Small intestine (tissue), 7 donors: ENCODE measurements around the gene TMEM156. TPM values are rescaled to one million over a fixed set of nuclear protein-coding genes. Genes with fewer than 3 reads are reported as not detected.
"Not testable (repeated sequence)": the region's sequence is repeated elsewhere in the genome, so short reads cannot be mapped to it uniquely, and the experiment has no call there.

Source experiments
- DNase-seq, 2 donors: peaks; one replicate each; pipeline versions ENCODE4 v3.0.0 to v3.0.0-alpha.2; 2013
- FAIRE-seq: peaks from 2 replicates; lab custom pipeline; 2012; peaks lifted over from hg19 to GRCh38; lab: Jason Lieb, UNC
- H3K27ac ChIP-seq, 3 donors: one replicate each; pipeline ENCODE4 v1.5.1; 2013; ENCODE audit warnings: low read length in 2 of 3, mild to moderate bottlenecking in 2 of 3, control low read depth in 1 of 3, inconsistent platforms in 1 of 3, low read depth in 1 of 3, moderate library complexity in 1 of 3
- H3K27me3 ChIP-seq, 3 donors: one replicate each; pipeline ENCODE4 v1.6.1; 2013; ENCODE audit warnings: low read length in 3 of 3, inconsistent platforms in 1 of 3; ENCODE audit not compliant: control insufficient read depth in 3 of 3, insufficient read depth in 3 of 3
- H3K36me3 ChIP-seq, 3 donors: one replicate each; pipeline ENCODE4 v1.6.1; 2013; ENCODE audit warnings: low read length in 3 of 3, inconsistent platforms in 1 of 3, low read depth in 1 of 3, mild to moderate bottlenecking in 1 of 3, moderate library complexity in 1 of 3; ENCODE audit not compliant: control insufficient read depth in 3 of 3, insufficient read depth in 2 of 3
- H3K4me1 ChIP-seq, 3 donors: one replicate each; pipeline ENCODE4 v1.6.1; 2013; ENCODE audit warnings: low read length in 2 of 3, inconsistent platforms in 1 of 3, low read depth in 1 of 3, mild to moderate bottlenecking in 1 of 3, moderate library complexity in 1 of 3; ENCODE audit not compliant: control insufficient read depth in 3 of 3, insufficient read depth in 2 of 3
- H3K4me3 ChIP-seq, 3 donors: one replicate each; pipeline ENCODE4 v1.5.1; 2013; ENCODE audit warnings: low read length in 3 of 3, control low read depth in 1 of 3, inconsistent platforms in 1 of 3, low read depth in 1 of 3, mild to moderate bottlenecking in 1 of 3, moderate library complexity in 1 of 3
- H3K9me3 ChIP-seq, 2 donors: one replicate each; pipeline ENCODE4 v1.6.1; 2013; ENCODE audit warnings: low read depth in 1 of 2, low read length in 1 of 2; ENCODE audit not compliant: control insufficient read depth in 2 of 2, insufficient read depth in 1 of 2
- WGBS, 3 donors: extraction: QIAGEN DNeasy Blood & Tissue Kit; methylation state at CpG; one replicate each; pipeline ENCODE4 v1.1.7; 2013; 5-methylcytosine and 5-hydroxymethylcytosine counted together
- polyA plus RNA-seq, 4 donors: library from polyadenylated mRNA; stranded (reverse) in 3 of 4; unstranded in 1 of 4; fragments of 200-250 nt in 3 of 4; fragments of 120-200 nt in 1 of 4; gene quantifications; one replicate each; pipeline versions ENCODE4 v1.2.1 to v1.2.3, GENCODE V29; 2013
- donor health status: healthy with polysubstance abuse.
- donor health status: control.
- donor health status: control.
- donor health status: Bipolar disorder and iron deficiency.
- donor health status: healthy.

TMEM156 gene
- polyA plus RNA-seq, 4 donors, result 1.2 to 2.2 (median 1.4) TPM; not detected in 1

DNA sequence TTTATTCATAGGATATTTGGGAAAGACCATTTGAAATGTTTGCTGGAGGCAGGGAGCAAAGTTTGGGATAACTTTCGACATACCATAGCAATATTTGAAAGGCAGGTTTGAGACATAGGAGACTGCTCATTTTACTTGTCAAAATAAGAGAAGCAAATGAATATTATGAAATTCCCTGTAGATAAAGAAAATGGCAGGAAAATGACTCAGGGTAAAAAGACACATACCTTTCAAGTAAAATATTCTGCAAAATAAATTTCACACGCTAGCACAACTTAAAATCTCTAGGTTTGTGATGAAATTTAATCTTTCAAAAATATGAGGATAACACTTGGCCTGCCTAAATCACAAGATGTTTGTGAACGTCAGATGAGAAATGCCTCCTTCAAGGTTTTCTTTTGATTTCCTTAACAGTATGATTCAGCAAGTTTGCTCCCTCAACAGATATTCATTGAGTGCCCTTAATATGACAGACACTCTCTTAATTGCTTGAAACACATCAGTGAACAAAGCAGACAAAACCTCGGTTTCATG lies 6.6 kb downstream of the TMEM156 start:
- WGBS, 3 donors, result 80 to 86% (median 82%) methylated on average over 4 of the region's 4 CpGs
- Histone ChIP-seq H3K4me1 (peaks cover 0 to 3% (median 0%) of the 10 kb centered on the region in 3 donors), H3K36me3 (no peaks in the 10 kb centered on the region), H3K27me3 (no peaks in the 10 kb centered on the region), H3K27ac (no peak overlapping the region), H3K9me3 (no peaks in the 10 kb centered on the region), H3K4me3 (no peak overlapping the region)
- DNase-seq (no peak), FAIRE-seq (no peak)

- Histone ChIP-seq H3K27me3 (no peaks in the 10 kb centered on the region), H3K9me3 (no peaks in the 10 kb centered on the region), H3K4me1 (no peaks in the 10 kb centered on the region), H3K4me3 (no peak overlapping the region), H3K27ac (no peak overlapping the region), H3K36me3 (no peaks in the 10 kb centered on the region)
- 93 to 100% (median 96%) methylated on average over 3 of the region's 3 CpGs for WGBS, 3 donors
- no peak for FAIRE-seq
- DNase-seq, result no peak
These were observed 7.8 kb downstream of the TMEM156 start for GRCh38 chr4:39024311-39024865.

- FAIRE-seq (no peak), DNase-seq (no peak)
- no peak overlapping the region for H3K4me3 ChIP-seq
- no peaks in the 10 kb centered on the region for H3K9me3 ChIP-seq
- WGBS, 3 donors, result 92 to 94% (median 92%) methylated on average over 1 of the region's 1 CpG
- H3K27ac ChIP-seq, result no peak overlapping the region
- no peaks in the 10 kb centered on the region for H3K36me3 ChIP-seq
- no peaks in the 10 kb centered on the region for H3K27me3 ChIP-seq
- H3K4me1 ChIP-seq, result no peaks in the 10 kb centered on the region
These were observed 9.2 kb downstream of the TMEM156 start for GRCh38 chr4:39023059-39023458.

DNA sequence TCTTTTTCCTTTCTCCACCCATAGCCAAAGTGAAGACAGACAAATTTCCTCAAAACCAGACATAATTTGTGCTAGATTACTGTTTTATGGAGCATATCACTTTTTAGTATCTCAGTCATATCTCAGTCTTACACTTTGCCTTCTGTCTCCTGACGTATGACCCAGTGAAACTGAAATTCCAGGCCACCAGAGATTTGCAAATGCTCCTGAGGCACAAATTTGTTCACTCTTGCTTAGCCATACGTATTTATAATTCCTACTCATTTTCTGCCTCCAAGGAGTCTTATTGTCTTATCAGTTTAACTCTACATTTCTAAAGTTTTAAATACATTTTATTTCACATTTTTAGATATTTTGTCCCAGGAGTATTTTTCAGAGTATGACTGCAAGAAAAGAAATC lies 10.0 kb downstream of the TMEM156 start:
- FAIRE-seq (no peak), DNase-seq (no peak)
- Histone ChIP-seq H3K4me1 (no peaks in the 10 kb centered on the region), H3K36me3 (no peaks in the 10 kb centered on the region), H3K27ac (no peak overlapping the region), H3K4me3 (no peak overlapping the region), H3K9me3 (no peaks in the 10 kb centered on the region), H3K27me3 (no peaks in the 10 kb centered on the region)
- WGBS, 3 donors, result 49 to 65% (median 60%) methylated on average over 2 of the region's 2 CpGs

GRCh38 chr4:39021631-39022030 lies 10.6 kb downstream of the TMEM156 start:
- H3K4me3 ChIP-seq, result no peak overlapping the region
- no peaks in the 10 kb centered on the region for H3K36me3 ChIP-seq
- H3K9me3 ChIP-seq, result no peaks in the 10 kb centered on the region
- no peak for DNase-seq
- no peak overlapping the region for H3K27ac ChIP-seq
- WGBS, 3 donors, result 86 to 94% (median 91%) methylated on average over 3 of the region's 3 CpGs
- no peaks in the 10 kb centered on the region for H3K27me3 ChIP-seq
- no peak for FAIRE-seq
- H3K4me1 ChIP-seq, result no peaks in the 10 kb centered on the region

- FAIRE-seq (no peak), DNase-seq (no peak)
- Histone ChIP-seq H3K4me1 (no peaks in the 10 kb centered on the region), H3K27ac (no peak overlapping the region), H3K9me3 (peaks cover 0 to 4% of the 10 kb centered on the region in 2 donors), H3K36me3 (no peaks in the 10 kb centered on the region), H3K27me3 (no peaks in the 10 kb centered on the region), H3K4me3 (no peak overlapping the region)
- WGBS, 3 donors, result 66 to 84% (median 76%) methylated on average over 4 of the region's 4 CpGs
These were observed 12.1 kb downstream of the TMEM156 start for GRCh38 chr4:39020130-39020529.

DNA sequence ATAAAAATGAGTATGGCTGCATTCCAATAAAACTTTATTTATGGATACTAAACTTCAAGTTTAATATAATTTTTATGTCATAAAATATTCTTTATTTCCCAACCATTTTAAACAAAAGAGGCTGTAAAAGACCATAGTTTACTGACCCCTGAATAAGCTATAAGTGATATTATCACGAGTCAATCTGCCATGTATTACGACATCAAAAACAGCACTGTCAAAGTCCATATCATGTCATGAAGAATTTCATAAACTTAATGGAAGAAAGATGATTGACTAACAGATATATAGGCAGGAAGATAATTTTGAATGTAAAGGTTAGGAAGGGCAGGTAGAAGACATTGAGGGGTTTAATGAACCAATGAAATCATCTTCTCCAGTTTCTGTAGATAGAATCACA lies 18.2 kb downstream of the TMEM156 start:
- DNase-seq (no peak), FAIRE-seq (no peak)
- Histone ChIP-seq H3K9me3 (peaks cover 0 to 4% of the 10 kb centered on the region in 2 donors), H3K4me1 (no peaks in the 10 kb centered on the region), H3K27me3 (no peaks in the 10 kb centered on the region), H3K36me3 (no peaks in the 10 kb centered on the region), H3K4me3 (no peak overlapping the region), H3K27ac (no peak overlapping the region)
- WGBS, 3 donors, result 36 to 64% (median 48%) methylated on average over 2 of the region's 2 CpGs

GRCh38 chr4:39004758-39005157 lies 27.5 kb downstream of the TMEM156 start:
- DNase-seq, result no peak
- Histone ChIP-seq H3K9me3 (peaks cover 0 to 3% of the 10 kb centered on the region in 2 donors), H3K27ac (no peak overlapping the region), H3K36me3 (no peaks in the 10 kb centered on the region), H3K27me3 (no peaks in the 10 kb centered on the region), H3K4me1 (no peaks in the 10 kb centered on the region), H3K4me3 (no peak overlapping the region)
- no peak for FAIRE-seq
- 59 to 73% (median 69%) methylated on average over 2 of the region's 2 CpGs for WGBS, 3 donors

- not testable (repeated sequence) for DNase-seq, FAIRE-seq
- WGBS, 3 donors, result 73 to 81% (median 76%) methylated on average over 2 to 3 of the region's 4 CpGs
These were observed 30.2 kb downstream of the TMEM156 start for GRCh38 chr4:39002058-39002457.

More at GRCh38 chr4:39002058-39002457, 30.2 kb downstream of the TMEM156 start:
- H3K36me3 ChIP-seq, H3K9me3 ChIP-seq, H3K4me1 ChIP-seq, H3K4me3 ChIP-seq, H3K27me3 ChIP-seq, H3K27ac ChIP-seq: not testable (repeated sequence)
